Neural cell (in vitro differentiated cells): Measurements from ENCODE around the gene GOLGA2. TPM values are rescaled to one million over a fixed set of nuclear protein-coding genes. Genes with fewer than 3 reads are reported as not detected.

Experiments
- H2AFZ ChIP-seq: fragments of 200-600, 300-800 bp; sonication (generic), shearing (Covaris generic); 2 replicates; pipeline ENCODE4 v1.6.0; 2014; ENCODE audit warnings: low read depth, mild to moderate bottlenecking, antibody characterized with exemption, low read length, moderate library complexity
- H3F3A ChIP-seq: fragments of 200-600 bp; shearing (Covaris generic); 2 replicates; pipeline ENCODE4 v1.6.1; 2016; ENCODE audit warnings: mild to moderate bottlenecking, moderate library complexity, mixed read lengths, antibody characterized with exemption, low read length; ENCODE audit not compliant: insufficient read depth, poor library complexity, severe bottlenecking
- H3K27ac ChIP-seq: fragments of 200-600, 300-800 bp; sonication (generic), shearing (Covaris generic); 2 replicates; pipeline ENCODE4 v1.5.1; 2014; ENCODE audit warnings: mild to moderate bottlenecking, low read length, moderate library complexity
- H3K27me3 ChIP-seq: fragments of 300-800, 200-600 bp; sonication (generic), shearing (Covaris generic); 2 replicates; pipeline ENCODE4 v1.6.0; 2014; ENCODE audit warnings: mild to moderate bottlenecking, low read depth, low read length, moderate library complexity; ENCODE audit not compliant: insufficient read depth
- H3K36me3 ChIP-seq: fragments of 300-800, 200-600 bp; sonication (generic), shearing (Covaris generic); 2 replicates; pipeline ENCODE4 v1.5.1; 2014; ENCODE audit warnings: mild to moderate bottlenecking, antibody characterized with exemption, low read length, moderate library complexity; ENCODE audit not compliant: insufficient read depth
- H3K4me2 ChIP-seq: fragments of 300-800, 200-600 bp; sonication (generic), shearing (Covaris generic); 2 replicates; pipeline ENCODE4 v1.6.0; 2014; ENCODE audit warnings: mild to moderate bottlenecking, low read length
- H3K4me3 ChIP-seq: fragments of 300-800, 200-600 bp; sonication (generic), shearing (Covaris generic); 2 replicates; pipeline ENCODE4 v1.5.1; 2014; ENCODE audit warnings: mild to moderate bottlenecking, low read length, moderate library complexity
- H3K79me2 ChIP-seq: fragments of 200-600 bp; shearing (Covaris generic); replicated peaks from 2 replicates; pipeline ENCODE4 v1.6.0; 2014; ENCODE audit warnings: mild to moderate bottlenecking, low read length, moderate library complexity; ENCODE audit not compliant: insufficient read depth
- H3K9ac ChIP-seq: fragments of 300-800, 200-600 bp; sonication (generic), shearing (Covaris generic); 2 replicates; pipeline ENCODE4 v1.6.1; 2016; ENCODE audit warnings: mild to moderate bottlenecking, low read length, mixed read lengths
- H3K9me2 ChIP-seq: fragments of 200-600 bp; shearing (Covaris generic); 2 replicates; pipeline ENCODE4 v1.6.1; 2016; ENCODE audit warnings: mild to moderate bottlenecking, low read length, mixed read lengths; ENCODE audit not compliant: insufficient read depth
- H3K9me3 ChIP-seq: fragments of 200-600, 300-800 bp; sonication (generic), shearing (Covaris generic); 2 replicates; pipeline ENCODE4 v1.6.1; 2016; ENCODE audit warnings: mild to moderate bottlenecking, mixed run types, low read length, moderate library complexity, mixed read lengths
- H4K20me1 ChIP-seq: fragments of 200-600 bp; shearing (Covaris generic); 2 replicates; pipeline ENCODE4 v1.6.1; 2016; ENCODE audit warnings: mild to moderate bottlenecking, mixed run types; ENCODE audit not compliant: insufficient read depth
- CTCF ChIP-seq: fragments of 450-650 bp; IDR thresholded peaks from 2 replicates; pipeline ENCODE4 v1.5.1; 2014; ENCODE audit warnings: antibody characterized with exemption, mild to moderate bottlenecking, moderate library complexity; ENCODE audit not compliant: poor library complexity, severe bottlenecking
- EP300 ChIP-seq: fragments of 450-650 bp; conservative IDR thresholded peaks from 2 replicates; pipeline ENCODE4 v1.6.1; 2014; ENCODE audit warnings: antibody characterized with exemption, mild to moderate bottlenecking, moderate library complexity; ENCODE audit not compliant: poor library complexity, severe bottlenecking
- EZH2 ChIP-seq: fragments of 200-600, 300-800 bp; shearing (Covaris generic), sonication (generic); IDR thresholded peaks from 2 replicates; pipeline ENCODE4 v1.6.1; 2014; ENCODE audit warnings: antibody characterized with exemption, low read length, borderline replicate concordance, mild to moderate bottlenecking; ENCODE audit not compliant: insufficient read depth, poor library complexity, severe bottlenecking
- MXI1 ChIP-seq: fragments of 450-650 bp; conservative IDR thresholded peaks from 2 replicates; pipeline ENCODE4 v1.6.1; 2014; ENCODE audit warnings: antibody characterized with exemption, mild to moderate bottlenecking; ENCODE audit not compliant: poor library complexity, severe bottlenecking
- POLR2AphosphoS5 ChIP-seq: IDR thresholded peaks from 2 replicates; pipeline ENCODE4 v1.6.1; 2012
- RAD21 ChIP-seq: fragments of 450-650 bp; conservative IDR thresholded peaks from 2 replicates; pipeline ENCODE4 v1.6.1; 2014; ENCODE audit warnings: antibody characterized with exemption, mild to moderate bottlenecking, moderate library complexity
- REST ChIP-seq: IDR thresholded peaks from 2 replicates; pipeline ENCODE4 v1.6.1; 2012; ENCODE audit warnings: borderline replicate concordance
- SMC3 ChIP-seq: fragments of 450-650 bp; conservative IDR thresholded peaks from 2 replicates; pipeline ENCODE4 v1.6.1; 2014; ENCODE audit warnings: antibody characterized with exemption, mild to moderate bottlenecking, moderate library complexity; ENCODE audit not compliant: poor library complexity
- TAF1 ChIP-seq: IDR thresholded peaks from 2 replicates; pipeline ENCODE4 v1.6.1; 2012; ENCODE audit warnings: low read depth
- polyA plus RNA-seq: library from polyadenylated mRNA; depleted of rRNA; stranded (reverse); fragments of >200 nt; gene quantifications from 2 replicates; pipeline ENCODE4 v1.2.3, GENCODE V29; 2014

The GOLGA2 gene
- polyA plus RNA-seq, 1 donor from 2014 or later, result 46.3 TPM

GRCh38 chr9:128276574-128277270 is 915 bp upstream of the GOLGA2 start:
- peak overlapping the region; percentile 74 for H3K9ac ChIP-seq
- no peaks in the 10 kb centered on the region for H3K27me3 ChIP-seq
- H4K20me1 ChIP-seq, result no peaks in the 10 kb centered on the region
- H3K27ac ChIP-seq, result peak overlapping the region; percentile 54
- H3K4me3 ChIP-seq, result peak overlapping the region; percentile 95
- H3K79me2 ChIP-seq, result peaks cover 15% of the 10 kb centered on the region
- peak overlapping the region; percentile 67 for H2AFZ ChIP-seq
- H3F3A ChIP-seq, result no peaks in the 10 kb centered on the region
- H3K36me3 ChIP-seq, result no peaks in the 10 kb centered on the region
- no peaks in the 10 kb centered on the region for H3K9me2 ChIP-seq
- H3K9me3 ChIP-seq, result no peaks in the 10 kb centered on the region
- peak overlapping the region; percentile 98 for H3K4me2 ChIP-seq
- no peak for TF ChIP-seq RAD21
- no peak for TF ChIP-seq TAF1
- TF ChIP-seq EP300, result no peak
- no peak for TF ChIP-seq POLR2AphosphoS5
- no peak for TF ChIP-seq CTCF
- no peak for TF ChIP-seq MXI1
- no peak for TF ChIP-seq SMC3
- no peak for TF ChIP-seq REST

DNA sequence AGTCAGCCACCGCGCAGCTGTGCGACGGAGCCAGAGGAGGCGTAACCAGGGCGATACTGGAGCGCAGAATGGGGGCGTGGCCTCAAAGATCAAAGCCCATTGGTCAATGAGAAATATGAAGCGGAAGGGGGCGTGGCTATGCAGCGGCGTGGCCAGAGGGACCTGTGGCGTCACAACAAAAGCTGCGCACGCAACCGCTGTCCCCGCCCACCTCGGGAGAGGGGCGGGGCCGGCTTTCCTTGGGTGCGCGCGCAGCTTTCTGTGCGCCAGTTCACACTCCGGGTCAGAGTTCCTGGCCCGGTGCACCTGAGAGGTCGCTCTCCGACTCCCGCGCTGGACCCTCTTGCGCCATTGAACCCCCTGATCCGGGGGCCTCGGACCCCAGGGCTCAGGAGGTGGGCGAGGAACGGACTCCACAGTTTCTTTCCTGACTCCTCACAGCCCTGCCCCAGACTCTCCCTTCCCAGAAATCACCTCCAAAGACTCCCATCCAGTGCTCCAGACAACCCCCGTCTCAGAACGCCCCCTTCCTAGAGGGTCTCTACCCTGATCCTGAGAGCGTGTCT is 284 bp upstream of the GOLGA2 start, which contains the start of gene SWI5:
SWI5 (plus strand) TSS at position 269 of the 566 bp plus-strand sequence.
- Histone ChIP-seq H3K27me3 (no peaks in the 10 kb centered on the region), H3K36me3 (no peaks in the 10 kb centered on the region), H2AFZ (peak within 1 kb of the TSS; percentile 77), H3K4me3 (peak within 1 kb of the TSS; percentile 95), H3F3A (no peaks in the 10 kb centered on the region), H3K9ac (peak within 1 kb of the TSS; percentile 92), H3K4me2 (peak within 1 kb of the TSS; percentile 98), H3K9me2 (no peaks in the 10 kb centered on the region), H3K79me2 (peaks cover 15% of the 10 kb centered on the region), H4K20me1 (no peaks in the 10 kb centered on the region), H3K27ac (peak within 1 kb of the TSS; percentile 63), H3K9me3 (no peaks in the 10 kb centered on the region)
- TF ChIP-seq EP300, result no peak
- no peak for TF ChIP-seq EZH2
- peak; percentile 51 for TF ChIP-seq TAF1
- TF ChIP-seq CTCF, result no peak
- TF ChIP-seq RAD21, result no peak
- TF ChIP-seq MXI1, result no peak
- TF ChIP-seq SMC3, result no peak
- peak; percentile 63 for TF ChIP-seq POLR2AphosphoS5
- TF ChIP-seq REST, result no peak
